Measurements from ENCODE around the gene ECEL1. TPM values are rescaled to one million over a fixed set of nuclear protein-coding genes. Genes with fewer than 3 reads are reported as not detected.

Gene ECEL1
- total RNA-seq, 4 donors from 2014 or later, result 1.9 to 10.8 TPM; not detected in 2

GRCh38 chr2:232528746-232529460, 41.3 kb upstream of the ECEL1 start:
- TF ChIP-seq CTCF (IDR thresholded peaks at IDR 0.05) (no peak), POLR2A (IDR thresholded peaks at IDR 0.05) (no peak)
- Histone ChIP-seq H3K4me1 (peaks cover 0 to 4% of the 10 kb centered on the region in 2 donors), H3K27ac (no peak overlapping the region), H3K9me3 (no peaks in the 10 kb centered on the region), H3K4me3 (no peak overlapping the region), H3K27me3 (peaks cover 0 to 13% of the 10 kb centered on the region in 2 donors), H3K36me3 (no peaks in the 10 kb centered on the region)
- intact Hi-C loops (cut with DNase I; ENCODE audit: low total_unique reads), result loop anchor here (10.0 kb wide), 1 partner anchor 624 kb away; no protein-coding TSS in a partner anchor
- no peak for DNase-seq

- intact Hi-C loops (cut with DNase I; ENCODE audit: low total_unique reads), result loop anchor here (10.0 kb wide), 1 partner anchor 623 kb away; no protein-coding TSS in a partner anchor
- H3K9me3 ChIP-seq, result no peaks in the 10 kb centered on the region
- no peaks in the 10 kb centered on the region for H3K36me3 ChIP-seq
- no peak for DNase-seq
- H3K27me3 ChIP-seq, result peaks cover 6 to 20% of the 10 kb centered on the region in 2 donors
- H3K27ac ChIP-seq, result no peak overlapping the region
- no peak overlapping the region for H3K4me3 ChIP-seq
- H3K4me1 ChIP-seq, result peaks cover 0 to 9% of the 10 kb centered on the region in 2 donors
- no peak for TF ChIP-seq CTCF (IDR thresholded peaks at IDR 0.05)
- TF ChIP-seq POLR2A (IDR thresholded peaks at IDR 0.05), result no peak
Measured at GRCh38 chr2:232527905-232528470, 40.4 kb upstream of the ECEL1 start.

- TF ChIP-seq CTCF (IDR thresholded peaks at IDR 0.05) (no peak), POLR2A (IDR thresholded peaks at IDR 0.05) (no peak)
- no peak overlapping the region for H3K4me3 ChIP-seq
- intact Hi-C loops (cut with DNase I; ENCODE audit: low total_unique reads), result loop anchor here (10.0 kb wide), 1 partner anchor 622 kb away; no protein-coding TSS in a partner anchor
- no peak for DNase-seq
- H3K36me3 ChIP-seq, result no peaks in the 10 kb centered on the region
- no peaks in the 10 kb centered on the region for H3K9me3 ChIP-seq
- H3K27ac ChIP-seq, result no peak overlapping the region
- H3K27me3 ChIP-seq, result peaks cover 14 to 27% of the 10 kb centered on the region in 2 donors
- H3K4me1 ChIP-seq, result peaks cover 0 to 12% of the 10 kb centered on the region in 2 donors
Measured at GRCh38 chr2:232526372-232526941, 38.8 kb upstream of the ECEL1 start.

GRCh38 chr2:232525791-232526371, 38.2 kb upstream of the ECEL1 start, which contains the start of gene CHRND:
Gene CHRND, plus strand, starts transcription at chr2:232526160. Its CDS starts 56 bp downstream, at chr2:232526216.
- Histone ChIP-seq H3K4me3 (no peak within 1 kb of the TSS), H3K4me1 (peaks cover 0 to 12% of the 10 kb centered on the region in 2 donors), H3K9me3 (no peaks in the 10 kb centered on the region), H3K27me3 (peaks cover 14 to 27% of the 10 kb centered on the region in 2 donors), H3K27ac (no peak within 1 kb of the TSS), H3K36me3 (no peaks in the 10 kb centered on the region)
- DNase-seq, result no peak
- TF ChIP-seq POLR2A (IDR thresholded peaks at IDR 0.05) (no peak), CTCF (IDR thresholded peaks at IDR 0.05) (no peak)
- intact Hi-C loops (cut with DNase I; ENCODE audit: low total_unique reads), result loop anchor here (10.0 kb wide), 1 partner anchor 621 kb away; no protein-coding TSS in a partner anchor

Measured in uterus (tissue), 4 donors.